ENCODE data around the gene SLC22A4.

Gene SLC22A4

DNA sequence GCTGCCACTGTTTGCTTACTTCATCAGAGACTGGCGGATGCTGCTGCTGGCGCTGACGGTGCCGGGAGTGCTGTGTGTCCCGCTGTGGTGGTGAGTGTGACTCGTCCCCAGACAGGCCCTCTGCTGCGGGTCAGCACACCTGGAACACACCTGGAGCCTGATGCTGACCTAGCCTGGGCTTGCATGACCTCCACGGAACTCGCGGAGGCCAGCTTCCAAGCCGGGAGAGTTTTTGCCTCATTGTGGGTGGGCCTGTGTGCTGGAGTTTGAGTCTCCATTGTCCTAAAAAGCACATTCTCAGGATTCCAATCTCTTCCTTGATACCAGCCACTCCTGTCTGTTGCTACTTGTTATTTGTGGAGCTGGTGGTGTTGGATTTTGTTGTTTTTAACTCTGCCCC lies 28.1 kb downstream of the SLC22A4 start:
- no peak for DNase-seq
- H3K9me3 ChIP-seq = no peaks in the 10 kb centered on the region
- peaks cover 3 to 7% (median 4%) of the 10 kb centered on the region in 3 donors for H3K36me3 ChIP-seq
- no peak overlapping the region for H3K4me3 ChIP-seq
- H3K27ac ChIP-seq = no peak overlapping the region
- intact Hi-C loops (cut with DNase I; ENCODE audit: low total_unique reads) = no loop called here
- TF ChIP-seq, protein P1, sequence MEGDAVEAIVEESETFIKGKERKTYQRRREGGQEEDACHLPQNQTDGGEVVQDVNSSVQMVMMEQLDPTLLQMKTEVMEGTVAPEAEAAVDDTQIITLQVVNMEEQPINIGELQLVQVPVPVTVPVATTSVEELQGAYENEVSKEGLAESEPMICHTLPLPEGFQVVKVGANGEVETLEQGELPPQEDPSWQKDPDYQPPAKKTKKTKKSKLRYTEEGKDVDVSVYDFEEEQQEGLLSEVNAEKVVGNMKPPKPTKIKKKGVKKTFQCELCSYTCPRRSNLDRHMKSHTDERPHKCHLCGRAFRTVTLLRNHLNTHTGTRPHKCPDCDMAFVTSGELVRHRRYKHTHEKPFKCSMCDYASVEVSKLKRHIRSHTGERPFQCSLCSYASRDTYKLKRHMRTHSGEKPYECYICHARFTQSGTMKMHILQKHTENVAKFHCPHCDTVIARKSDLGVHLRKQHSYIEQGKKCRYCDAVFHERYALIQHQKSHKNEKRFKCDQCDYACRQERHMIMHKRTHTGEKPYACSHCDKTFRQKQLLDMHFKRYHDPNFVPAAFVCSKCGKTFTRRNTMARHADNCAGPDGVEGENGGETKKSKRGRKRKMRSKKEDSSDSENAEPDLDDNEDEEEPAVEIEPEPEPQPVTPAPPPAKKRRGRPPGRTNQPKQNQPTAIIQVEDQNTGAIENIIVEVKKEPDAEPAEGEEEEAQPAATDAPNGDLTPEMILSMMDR (IDR thresholded peaks at IDR 0.05) = no peak
- H3K4me1 ChIP-seq = no peaks in the 10 kb centered on the region
- no peaks in the 10 kb centered on the region for H3K27me3 ChIP-seq

DNA sequence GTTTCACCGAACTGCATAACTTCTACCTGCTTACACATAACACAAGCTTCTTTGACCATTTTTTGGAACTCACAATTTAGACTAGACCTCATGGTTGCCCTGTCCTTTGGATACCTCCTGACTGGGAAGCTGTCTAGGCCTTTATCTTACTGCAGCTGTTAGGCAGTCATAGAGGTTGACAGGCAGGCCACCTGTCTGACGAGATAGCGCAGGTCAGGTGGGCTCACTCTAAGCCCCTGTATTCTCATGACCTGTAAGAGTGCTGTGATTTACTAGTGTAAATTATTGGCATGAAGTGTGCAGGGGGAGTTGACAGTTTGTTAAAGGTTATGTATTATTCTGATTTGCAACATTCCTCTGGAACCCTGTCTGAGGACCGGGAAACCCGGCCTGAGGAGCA lies 29.0 kb downstream of the SLC22A4 start:
- H3K27me3 ChIP-seq = no peaks in the 10 kb centered on the region
- no peak for DNase-seq
- TF ChIP-seq, protein P1 (IDR thresholded peaks at IDR 0.05) = no peak
- H3K9me3 ChIP-seq = no peaks in the 10 kb centered on the region
- no peak overlapping the region for H3K4me3 ChIP-seq
- no peak overlapping the region for H3K27ac ChIP-seq
- H3K4me1 ChIP-seq = no peaks in the 10 kb centered on the region
- H3K36me3 ChIP-seq = peaks cover 3 to 7% (median 4%) of the 10 kb centered on the region in 3 donors
- intact Hi-C loops (cut with DNase I; ENCODE audit: low total_unique reads) = no loop called here

DNA sequence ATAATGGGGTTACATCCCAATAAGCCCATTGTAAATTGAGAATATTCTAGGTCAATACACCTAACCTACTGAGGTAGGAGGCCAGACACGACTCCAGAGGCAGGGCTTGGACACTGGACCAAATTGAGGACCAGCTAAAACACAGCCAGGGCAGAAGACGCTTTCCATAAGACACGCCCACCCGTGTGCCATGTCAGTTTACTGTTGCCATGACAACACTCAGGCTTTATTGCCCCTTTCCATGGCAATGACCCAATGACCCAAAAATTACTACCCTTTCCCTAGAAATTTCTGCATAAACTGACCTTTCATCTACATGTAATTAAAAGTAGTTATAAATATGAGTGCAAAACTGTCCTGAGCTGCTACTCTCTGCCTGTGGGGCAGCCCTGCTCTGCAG lies 31.5 kb downstream of the SLC22A4 start:
- H3K9me3 ChIP-seq = no peaks in the 10 kb centered on the region
- no peak for DNase-seq
- intact Hi-C loops (cut with DNase I; ENCODE audit: low total_unique reads) = no loop called here

DNA sequence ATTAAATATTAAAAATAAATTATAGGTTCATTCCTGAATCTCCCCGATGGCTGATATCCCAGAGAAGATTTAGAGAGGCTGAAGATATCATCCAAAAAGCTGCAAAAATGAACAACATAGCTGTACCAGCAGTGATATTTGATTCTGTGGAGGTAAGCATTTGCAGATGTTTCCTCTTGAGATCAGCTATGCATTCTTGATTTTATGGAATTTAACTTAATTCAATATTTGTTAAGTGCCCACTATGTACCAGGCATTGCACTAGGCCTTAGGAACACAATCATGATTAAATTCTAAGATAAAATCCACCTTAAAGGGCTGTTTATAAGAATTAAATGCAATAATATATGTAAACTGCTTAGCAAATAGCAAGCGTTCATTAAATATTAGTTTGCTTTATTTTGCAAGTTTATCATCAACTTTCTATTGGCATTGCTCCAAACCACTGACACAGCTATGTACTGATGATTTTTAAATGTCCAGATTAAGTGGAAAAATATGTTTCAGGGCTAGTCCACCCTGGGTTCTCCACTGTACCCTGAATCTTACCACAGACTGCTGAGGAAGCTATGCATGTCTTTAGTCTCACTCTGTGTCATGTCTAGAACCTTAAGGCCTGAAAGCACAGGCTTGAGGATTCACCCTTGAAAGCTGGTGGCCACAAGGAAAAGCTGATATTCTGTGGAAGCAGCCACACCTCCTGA lies 33.2 kb downstream of the SLC22A4 start:
- Histone ChIP-seq H3K9me3 (no peaks in the 10 kb centered on the region), H3K27me3 (no peaks in the 10 kb centered on the region), H3K36me3 (peaks cover 12 to 23% (median 23%) of the 10 kb centered on the region in 3 donors), H3K4me1 (no peaks in the 10 kb centered on the region), H3K27ac (no peak overlapping the region), H3K4me3 (no peak overlapping the region)
- no peak for DNase-seq
- intact Hi-C loops (cut with DNase I; ENCODE audit: low total_unique reads) = no loop called here
- TF ChIP-seq, protein P1 (IDR thresholded peaks at IDR 0.05) = no peak

More for the DNA sequence above, 31.5 kb downstream of the SLC22A4 start:
- TF ChIP-seq, protein P1 (IDR thresholded peaks at IDR 0.05) = no peak
- Histone ChIP-seq H3K27ac (no peak overlapping the region), H3K4me1 (no peaks in the 10 kb centered on the region), H3K27me3 (no peaks in the 10 kb centered on the region), H3K4me3 (no peak overlapping the region), H3K36me3 (peaks cover 4 to 14% (median 13%) of the 10 kb centered on the region in 3 donors)

DNA sequence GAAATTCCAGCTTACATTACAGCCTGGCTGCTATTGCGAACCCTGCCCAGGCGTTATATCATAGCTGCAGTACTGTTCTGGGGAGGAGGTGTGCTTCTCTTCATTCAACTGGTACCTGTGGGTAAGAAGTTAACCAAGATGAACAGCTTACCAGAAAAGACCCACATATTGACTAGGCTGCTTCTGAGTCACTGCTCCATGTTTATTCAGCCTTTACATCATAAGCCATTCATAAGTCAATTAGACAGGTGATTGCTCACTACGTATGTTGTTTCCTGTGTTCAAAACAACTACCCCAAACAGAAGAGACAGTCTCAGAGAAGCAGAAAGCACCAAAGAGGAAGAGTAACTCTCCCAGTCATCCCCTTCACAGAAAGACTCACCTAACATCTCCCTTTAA lies 40.6 kb downstream of the SLC22A4 start:
- TF ChIP-seq, protein P1 (IDR thresholded peaks at IDR 0.05) = no peak
- no peaks in the 10 kb centered on the region for H3K27me3 ChIP-seq
- H3K36me3 ChIP-seq = peaks cover 11 to 22% (median 20%) of the 10 kb centered on the region in 3 donors
- intact Hi-C loops (cut with DNase I; ENCODE audit: low total_unique reads) = no loop called here
- H3K27ac ChIP-seq = no peak overlapping the region
- no peak overlapping the region for H3K4me3 ChIP-seq
- H3K4me1 ChIP-seq = no peaks in the 10 kb centered on the region
- H3K9me3 ChIP-seq = no peaks in the 10 kb centered on the region
- no peak for DNase-seq

All from tibial artery (tissue), 4 donors.